Testis (tissue), 3 donors: Measurements from ENCODE around the gene CDKAL1. TPM values are rescaled to one million over a fixed set of nuclear protein-coding genes. Genes with fewer than 3 reads are reported as not detected.

Experiments
- DNase-seq: peaks from one replicate; pipeline ENCODE4 v3.0.0-alpha.2; 2019
- H3K27ac ChIP-seq, 2 donors: fragments of 200-600 bp; sonication (generic); one replicate each; pipeline ENCODE4 v1.5.1; 2019
- H3K27me3 ChIP-seq: fragments of 200-600 bp; sonication (generic); one replicate; pipeline ENCODE4 v1.5.1; 2019
- H3K36me3 ChIP-seq: fragments of 200-600 bp; sonication (generic); one replicate; pipeline ENCODE4 v1.5.1; 2017; ENCODE audit warnings: low read depth; ENCODE audit errors: missing control alignments
- H3K4me1 ChIP-seq: fragments of 200-600 bp; sonication (generic); one replicate; pipeline ENCODE4 v1.5.1; 2019
- H3K4me3 ChIP-seq, 2 donors: fragments of 200-600 bp; sonication (generic); one replicate each; pipeline ENCODE4 v1.5.1; 2017 to 2019
- H3K9me3 ChIP-seq: fragments of 200-600 bp; sonication (generic); one replicate; pipeline ENCODE4 v1.5.1; 2017
- CTCF ChIP-seq, 3 experiments: fragments of 450-650 bp in 2 of 3; fragments of 200-600 bp in 1 of 3; sonication (generic) in 1 of 3; IDR thresholded peaks; one replicate each; pipeline ENCODE4 v1.5.1; 2016 to 2019; ENCODE audit warnings: antibody characterized with exemption in 3 of 3, mild to moderate bottlenecking in 2 of 3, moderate library complexity in 1 of 3
- POLR2A ChIP-seq: fragments of 450-650 bp; IDR thresholded peaks from one replicate; pipeline ENCODE4 v1.6.1; 2017; ENCODE audit warnings: antibody characterized with exemption, mild to moderate bottlenecking, moderate library complexity
- WGBS, 2 donors: methylation state at CpG; one replicate each; pipeline ENCODE4 v1.1.5; 2018; 5-methylcytosine and 5-hydroxymethylcytosine counted together
- intact Hi-C: fragments of 100-400 bp; cut with DNase I; formaldehyde crosslinking; loops from one replicate; pipeline ENCODE4 v1.15.1; 2023; ENCODE audit warnings: low total_unique reads
- polyA plus RNA-seq: library from polyadenylated mRNA; stranded (reverse); fragments of 350-450 nt; fragmentation: Illumina TruSeq; extraction: RNeasy Lipid Tissue Mini Kit (QIAGEN cat#74804); gene quantifications from one replicate; pipeline ENCODE4 v1.2.3, GENCODE V29; 2014; ENCODE audit warnings: low read depth, low replicate concordance; ENCODE audit not compliant: insufficient read depth
- total RNA-seq, 2 donors: library from RNA; depleted of rRNA; stranded (reverse); fragments of >200 nt; gene quantifications; one replicate each; pipeline ENCODE4 v1.2.3, GENCODE V29; 2016

Gene CDKAL1
- total and polyA plus RNA-seq, 3 donors from 2014 or later = 11.1 to 18.5 (median 16.1) TPM

- intact Hi-C loops = no loop called here
- DNase-seq = no peak
- TF ChIP-seq POLR2A (no peak), CTCF (IDR thresholded peaks at IDR 0.05) (no peak)
- Histone ChIP-seq H3K27ac (no peak overlapping the region), H3K27me3 (no peaks in the 10 kb centered on the region), H3K9me3 (no peaks in the 10 kb centered on the region), H3K4me1 (no peaks in the 10 kb centered on the region), H3K36me3 (no peaks in the 10 kb centered on the region), H3K4me3 (no peak overlapping the region)
- 94 to 100% methylated on average over 1 of the region's 1 CpG for WGBS, 2 donors
Observed at GRCh38 chr6:20816126-20816525, 281.9 kb downstream of the CDKAL1 start.

- Histone ChIP-seq H3K9me3 (no peaks in the 10 kb centered on the region), H3K36me3 (no peaks in the 10 kb centered on the region), H3K27me3 (no peaks in the 10 kb centered on the region), H3K27ac (no peak overlapping the region), H3K4me3 (no peak overlapping the region), H3K4me1 (no peaks in the 10 kb centered on the region)
- TF ChIP-seq CTCF (IDR thresholded peaks at IDR 0.05) = no peak
- no peak for TF ChIP-seq POLR2A
- DNase-seq = no peak
- WGBS, 2 donors = 88 to 98% methylated on average over 2 of the region's 2 CpGs
- intact Hi-C loops = no loop called here
Observed at GRCh38 chr6:20817806-20818320, 283.6 kb downstream of the CDKAL1 start.

GRCh38 chr6:20819774-20820400 is 285.6 kb downstream of the CDKAL1 start:
- H3K27ac ChIP-seq = no peak overlapping the region
- intact Hi-C loops = no loop called here
- TF ChIP-seq CTCF (IDR thresholded peaks at IDR 0.05) = no peak
- no peak for TF ChIP-seq POLR2A

GRCh38 chr6:20826378-20826777 is 292.1 kb downstream of the CDKAL1 start:
- Histone ChIP-seq H3K27ac (no peak overlapping the region), H3K36me3 (no peaks in the 10 kb centered on the region), H3K4me1 (no peaks in the 10 kb centered on the region), H3K9me3 (no peaks in the 10 kb centered on the region), H3K27me3 (no peaks in the 10 kb centered on the region), H3K4me3 (no peak overlapping the region)
- no peak for TF ChIP-seq CTCF (IDR thresholded peaks at IDR 0.05)
- TF ChIP-seq POLR2A = no peak
- WGBS, 2 donors = 65 to 72% methylated on average over 6 of the region's 6 CpGs
- no peak for DNase-seq
- intact Hi-C loops = no loop called here

More at GRCh38 chr6:20819774-20820400, 285.6 kb downstream of the CDKAL1 start:
- Histone ChIP-seq H3K4me1 (no peaks in the 10 kb centered on the region), H3K9me3 (no peaks in the 10 kb centered on the region), H3K27me3 (no peaks in the 10 kb centered on the region), H3K4me3 (no peak overlapping the region), H3K36me3 (no peaks in the 10 kb centered on the region)
- DNase-seq = no peak
- 93 to 98% methylated on average over 7 of the region's 7 CpGs for WGBS, 2 donors

- intact Hi-C loops = no loop called here
- DNase-seq = no peak
- no peaks in the 10 kb centered on the region for H3K9me3 ChIP-seq
- H3K4me1 ChIP-seq = no peaks in the 10 kb centered on the region
- H3K27ac ChIP-seq = no peak overlapping the region
- 48 to 50% methylated on average over 1 of the region's 1 CpG for WGBS, 2 donors
- TF ChIP-seq CTCF (IDR thresholded peaks at IDR 0.05) = no peak
- no peak for TF ChIP-seq POLR2A
- no peak overlapping the region for H3K4me3 ChIP-seq
- no peaks in the 10 kb centered on the region for H3K36me3 ChIP-seq
- H3K27me3 ChIP-seq = no peaks in the 10 kb centered on the region
Observed at GRCh38 chr6:20827798-20828197, 293.5 kb downstream of the CDKAL1 start.
